Measurements from ENCODE around the gene SULF2.

SULF2 gene

DNA sequence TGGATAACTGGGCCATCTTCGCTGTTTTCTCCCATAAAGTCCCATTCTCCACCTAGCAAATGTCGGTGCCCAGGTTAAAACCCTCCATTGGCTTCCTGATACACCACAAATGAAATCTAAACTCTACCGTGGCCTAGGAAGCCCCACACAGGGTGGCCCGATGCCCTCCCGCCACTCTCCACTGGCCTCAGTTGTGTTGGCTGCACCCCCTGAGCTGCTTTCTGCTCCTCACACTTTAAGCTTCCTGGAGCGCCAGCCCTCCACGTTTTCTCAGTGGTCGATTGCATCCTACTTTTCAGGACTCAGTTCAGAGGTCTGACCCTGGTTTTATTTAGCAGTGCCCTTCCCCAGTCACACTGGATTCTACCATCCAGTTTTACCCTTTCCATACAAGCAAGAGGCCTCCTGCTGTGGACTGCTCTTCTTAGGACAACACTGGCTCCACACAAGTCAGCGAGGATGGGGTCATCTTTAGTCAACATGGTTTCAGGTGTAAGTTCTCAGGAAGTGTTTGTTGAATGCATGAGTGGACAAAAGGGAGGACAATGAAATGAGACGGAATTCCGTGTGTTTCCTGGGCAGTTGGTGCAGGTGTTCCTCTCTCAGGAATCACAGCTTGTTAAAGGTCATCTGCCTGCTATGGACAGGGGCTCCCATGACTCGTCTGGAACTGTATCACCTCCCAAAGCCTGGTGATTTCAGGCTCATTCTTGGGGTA lies 124.1 kb downstream of the SULF2 start:
- no peak overlapping the region for H3K4me3 ChIP-seq (ENCODE audit: low read length)
- no peaks in the 10 kb centered on the region for H3K27me3 ChIP-seq (ENCODE audit: control insufficient read depth, insufficient read depth, low read length)
- no peaks in the 10 kb centered on the region for H3K9me3 ChIP-seq (ENCODE audit: control insufficient read depth, low read length)
- H3K4me1 ChIP-seq (ENCODE audit: control insufficient read depth, insufficient read depth, low read length) = peaks cover 6% of the 10 kb centered on the region
- H3K36me3 ChIP-seq (ENCODE audit: control insufficient read depth, insufficient read depth, low read length) = peaks cover 14% of the 10 kb centered on the region
- H3K9ac ChIP-seq (ENCODE audit: low read length) = no peak overlapping the region

DNA sequence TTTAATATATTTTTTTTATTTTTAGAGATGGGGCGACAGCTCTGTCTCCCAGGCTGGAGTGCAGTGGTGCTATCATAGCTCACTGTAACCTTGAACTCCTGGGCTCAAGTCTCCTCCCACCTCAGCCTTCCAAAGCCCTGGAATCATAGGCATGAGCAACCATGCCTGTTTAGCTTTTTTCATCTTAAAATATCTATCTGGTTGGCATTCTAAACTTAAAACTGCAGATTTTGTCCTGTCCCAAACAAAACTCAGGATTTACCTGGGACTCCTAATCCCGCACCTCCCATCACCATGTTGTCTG lies 124.7 kb downstream of the SULF2 start:
- Histone ChIP-seq H3K9me3 (ENCODE audit: control insufficient read depth, low read length) (no peaks in the 10 kb centered on the region), H3K4me3 (ENCODE audit: low read length) (no peak overlapping the region), H3K4me1 (ENCODE audit: control insufficient read depth, insufficient read depth, low read length) (peaks cover 6% of the 10 kb centered on the region), H3K27me3 (ENCODE audit: control insufficient read depth, insufficient read depth, low read length) (no peaks in the 10 kb centered on the region), H3K9ac (ENCODE audit: low read length) (no peak overlapping the region), H3K36me3 (ENCODE audit: control insufficient read depth, insufficient read depth, low read length) (peaks cover 14% of the 10 kb centered on the region)

DNA sequence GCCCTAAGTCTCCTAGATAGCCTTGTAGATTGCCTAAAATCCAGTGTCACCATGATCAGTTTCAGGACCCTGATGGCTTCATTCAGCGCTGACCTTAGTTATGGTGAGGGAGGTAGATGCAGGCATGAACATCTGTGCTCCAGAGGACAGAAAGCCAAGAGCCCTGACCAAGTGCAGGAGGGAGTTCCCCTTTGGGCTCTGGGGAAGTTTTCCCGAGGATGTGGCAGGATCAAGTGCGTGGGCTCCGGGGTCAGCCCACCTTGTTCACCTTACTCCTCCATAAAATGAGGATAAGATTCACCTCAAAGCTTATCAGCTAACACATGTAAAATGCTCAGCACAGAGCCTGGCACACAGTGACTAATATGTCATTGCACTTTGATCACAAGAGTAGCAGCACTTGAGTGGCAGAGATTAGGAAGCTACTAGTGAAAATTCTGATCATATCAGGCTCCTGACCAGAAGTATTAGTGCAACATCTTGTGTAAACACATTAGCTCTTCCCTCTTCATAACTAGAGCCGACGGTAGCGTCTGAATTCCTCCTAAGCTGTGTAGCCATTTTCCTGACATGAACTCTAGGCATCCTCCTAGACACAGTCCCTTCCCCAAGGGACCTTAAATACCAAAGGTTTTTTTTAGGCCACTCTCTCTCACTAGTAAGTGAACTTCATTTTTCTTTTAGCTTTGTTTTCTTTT lies 125.2 kb downstream of the SULF2 start:
- no peak overlapping the region for H3K9ac ChIP-seq (ENCODE audit: low read length)
- H3K4me3 ChIP-seq (ENCODE audit: low read length) = no peak overlapping the region
- peaks cover 14% of the 10 kb centered on the region for H3K36me3 ChIP-seq (ENCODE audit: control insufficient read depth, insufficient read depth, low read length)
- no peaks in the 10 kb centered on the region for H3K27me3 ChIP-seq (ENCODE audit: control insufficient read depth, insufficient read depth, low read length)
- no peaks in the 10 kb centered on the region for H3K9me3 ChIP-seq (ENCODE audit: control insufficient read depth, low read length)
- peaks cover 6% of the 10 kb centered on the region for H3K4me1 ChIP-seq (ENCODE audit: control insufficient read depth, insufficient read depth, low read length)

DNA sequence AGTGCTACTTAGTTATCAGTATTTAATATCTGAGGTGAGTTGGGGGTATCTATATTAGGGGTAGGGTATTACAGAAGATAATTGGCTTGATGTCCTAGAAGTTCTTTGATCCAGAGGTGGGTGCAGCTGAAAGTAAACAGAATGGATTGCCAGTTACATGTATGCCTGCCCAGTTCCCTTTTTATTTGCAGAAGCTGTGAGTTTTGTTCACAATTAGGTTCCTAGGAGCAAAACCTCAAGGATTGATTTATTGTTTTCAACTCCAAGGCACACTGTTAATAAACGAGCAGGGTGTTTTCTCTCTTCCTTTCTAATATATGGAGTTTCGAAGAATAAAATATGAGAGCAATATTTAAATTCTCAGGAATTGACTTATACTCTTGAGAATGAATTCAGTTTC lies 129.0 kb downstream of the SULF2 start:
- no peaks in the 10 kb centered on the region for H3K9me3 ChIP-seq (ENCODE audit: control insufficient read depth, low read length)
- H3K36me3 ChIP-seq (ENCODE audit: control insufficient read depth, insufficient read depth, low read length) = peaks cover 6% of the 10 kb centered on the region
- H3K9ac ChIP-seq (ENCODE audit: low read length) = no peak overlapping the region
- no peaks in the 10 kb centered on the region for H3K27me3 ChIP-seq (ENCODE audit: control insufficient read depth, insufficient read depth, low read length)
- H3K4me1 ChIP-seq (ENCODE audit: control insufficient read depth, insufficient read depth, low read length) = no peaks in the 10 kb centered on the region
- H3K4me3 ChIP-seq (ENCODE audit: low read length) = no peak overlapping the region

DNA sequence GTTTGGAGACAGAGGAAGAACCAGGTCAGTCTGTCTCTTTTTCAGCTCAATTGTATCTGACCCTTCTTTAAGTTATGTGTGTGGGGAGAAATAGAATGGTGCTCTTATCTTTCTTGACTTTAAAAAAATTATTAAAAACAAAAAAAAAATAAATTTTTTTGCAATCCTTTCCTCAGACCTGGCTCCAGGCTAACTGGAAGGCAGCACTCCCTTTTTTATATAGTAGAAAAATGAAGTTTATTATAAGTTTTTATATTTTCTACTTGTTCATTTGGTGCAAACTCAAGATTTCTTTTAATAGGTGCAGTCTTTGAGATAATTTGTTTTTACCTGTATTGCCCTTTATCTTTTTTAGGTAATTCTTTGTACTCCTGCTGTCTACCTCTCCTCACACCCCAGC lies 129.6 kb downstream of the SULF2 start:
- H3K36me3 ChIP-seq (ENCODE audit: control insufficient read depth, insufficient read depth, low read length) = no peaks in the 10 kb centered on the region
- no peak overlapping the region for H3K9ac ChIP-seq (ENCODE audit: low read length)
- no peaks in the 10 kb centered on the region for H3K27me3 ChIP-seq (ENCODE audit: control insufficient read depth, insufficient read depth, low read length)
- H3K4me1 ChIP-seq (ENCODE audit: control insufficient read depth, insufficient read depth, low read length) = no peaks in the 10 kb centered on the region
- no peak overlapping the region for H3K4me3 ChIP-seq (ENCODE audit: low read length)
- H3K9me3 ChIP-seq (ENCODE audit: control insufficient read depth, low read length) = no peaks in the 10 kb centered on the region

DNA sequence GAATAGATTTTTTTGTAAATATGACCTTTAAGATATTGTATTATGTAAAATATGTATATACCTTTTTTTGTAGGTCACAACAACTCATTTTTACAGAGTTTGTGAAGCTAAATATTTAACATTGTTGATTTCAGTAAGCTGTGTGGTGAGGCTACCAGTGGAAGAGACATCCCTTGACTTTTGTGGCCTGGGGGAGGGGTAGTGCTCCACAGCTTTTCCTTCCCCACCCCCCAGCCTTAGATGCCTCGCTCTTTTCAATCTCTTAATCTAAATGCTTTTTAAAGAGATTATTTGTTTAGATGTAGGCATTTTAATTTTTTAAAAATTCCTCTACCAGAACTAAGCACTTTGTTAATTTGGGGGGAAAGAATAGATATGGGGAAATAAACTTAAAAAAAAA lies 130.9 kb downstream of the SULF2 start:
- Histone ChIP-seq H3K27me3 (ENCODE audit: control insufficient read depth, insufficient read depth, low read length) (no peaks in the 10 kb centered on the region), H3K9me3 (ENCODE audit: control insufficient read depth, low read length) (no peaks in the 10 kb centered on the region), H3K4me1 (ENCODE audit: control insufficient read depth, insufficient read depth, low read length) (no peaks in the 10 kb centered on the region), H3K9ac (ENCODE audit: low read length) (no peak overlapping the region), H3K36me3 (ENCODE audit: control insufficient read depth, insufficient read depth, low read length) (no peaks in the 10 kb centered on the region), H3K4me3 (ENCODE audit: low read length) (no peak overlapping the region)

DNA sequence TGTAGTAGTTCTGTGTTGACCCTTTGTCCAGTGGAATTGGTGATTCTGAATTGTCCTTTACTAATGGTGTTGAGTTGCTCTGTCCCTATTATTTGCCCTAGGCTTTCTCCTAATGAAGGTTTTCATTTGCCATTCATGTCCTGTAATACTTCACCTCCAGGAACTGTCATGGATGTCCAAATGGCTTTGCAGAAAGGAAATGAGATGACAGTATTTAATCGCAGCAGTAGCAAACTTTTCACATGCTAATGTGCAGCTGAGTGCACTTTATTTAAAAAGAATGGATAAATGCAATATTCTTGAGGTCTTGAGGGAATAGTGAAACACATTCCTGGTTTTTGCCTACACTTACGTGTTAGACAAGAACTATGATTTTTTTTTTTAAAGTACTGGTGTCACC lies 131.4 kb downstream of the SULF2 start:
- no peak overlapping the region for H3K4me3 ChIP-seq (ENCODE audit: low read length)
- H3K36me3 ChIP-seq (ENCODE audit: control insufficient read depth, insufficient read depth, low read length) = no peaks in the 10 kb centered on the region
- no peaks in the 10 kb centered on the region for H3K4me1 ChIP-seq (ENCODE audit: control insufficient read depth, insufficient read depth, low read length)
- H3K9me3 ChIP-seq (ENCODE audit: control insufficient read depth, low read length) = no peaks in the 10 kb centered on the region
- H3K9ac ChIP-seq (ENCODE audit: low read length) = no peak overlapping the region
- H3K27me3 ChIP-seq (ENCODE audit: control insufficient read depth, insufficient read depth, low read length) = no peaks in the 10 kb centered on the region

DNA sequence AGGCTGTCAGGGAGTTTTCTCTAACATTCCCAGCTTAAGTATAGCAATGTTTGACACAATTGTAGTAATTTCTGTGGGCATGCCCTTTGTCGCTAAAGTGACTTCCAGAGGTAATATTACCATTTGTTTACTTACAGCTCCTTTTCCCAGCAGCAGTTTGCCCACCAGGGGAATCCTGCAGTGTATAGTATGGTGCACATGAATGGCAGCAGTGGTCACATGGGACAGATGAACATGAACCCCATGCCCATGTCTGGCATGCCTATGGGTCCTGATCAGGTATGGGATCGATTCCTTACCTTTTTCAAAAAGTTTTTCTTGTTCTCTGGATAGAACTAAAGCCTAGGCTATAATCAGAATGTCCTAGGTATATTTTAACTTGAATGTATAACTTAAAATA lies 132.5 kb downstream of the SULF2 start:
- no peaks in the 10 kb centered on the region for H3K27me3 ChIP-seq (ENCODE audit: control insufficient read depth, insufficient read depth, low read length)
- no peaks in the 10 kb centered on the region for H3K9me3 ChIP-seq (ENCODE audit: control insufficient read depth, low read length)
- no peak overlapping the region for H3K9ac ChIP-seq (ENCODE audit: low read length)
- no peak overlapping the region for H3K4me3 ChIP-seq (ENCODE audit: low read length)
- no peaks in the 10 kb centered on the region for H3K36me3 ChIP-seq (ENCODE audit: control insufficient read depth, insufficient read depth, low read length)
- no peaks in the 10 kb centered on the region for H3K4me1 ChIP-seq (ENCODE audit: control insufficient read depth, insufficient read depth, low read length)

DNA sequence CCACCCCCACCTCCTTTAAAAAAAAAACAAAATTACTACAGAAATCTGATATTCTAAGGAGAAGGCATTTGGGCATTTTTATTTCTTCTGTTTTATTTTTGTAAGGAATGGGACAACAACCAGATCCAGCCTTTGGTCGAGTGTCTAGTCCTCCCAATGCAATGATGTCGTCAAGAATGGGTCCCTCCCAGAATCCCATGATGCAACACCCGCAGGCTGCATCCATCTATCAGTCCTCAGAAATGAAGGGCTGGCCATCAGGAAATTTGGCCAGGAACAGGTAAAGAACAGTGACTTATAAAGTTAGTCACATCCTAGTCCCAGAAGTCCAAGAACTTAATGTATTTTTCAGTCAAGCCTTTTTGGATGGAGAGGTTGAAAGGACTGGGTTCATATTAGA lies 133.0 kb downstream of the SULF2 start:
- Histone ChIP-seq H3K4me1 (ENCODE audit: control insufficient read depth, insufficient read depth, low read length) (no peaks in the 10 kb centered on the region), H3K4me3 (ENCODE audit: low read length) (no peak overlapping the region), H3K27me3 (ENCODE audit: control insufficient read depth, insufficient read depth, low read length) (no peaks in the 10 kb centered on the region), H3K9ac (ENCODE audit: low read length) (no peak overlapping the region), H3K36me3 (ENCODE audit: control insufficient read depth, insufficient read depth, low read length) (no peaks in the 10 kb centered on the region), H3K9me3 (ENCODE audit: control insufficient read depth, low read length) (no peaks in the 10 kb centered on the region)

DNA sequence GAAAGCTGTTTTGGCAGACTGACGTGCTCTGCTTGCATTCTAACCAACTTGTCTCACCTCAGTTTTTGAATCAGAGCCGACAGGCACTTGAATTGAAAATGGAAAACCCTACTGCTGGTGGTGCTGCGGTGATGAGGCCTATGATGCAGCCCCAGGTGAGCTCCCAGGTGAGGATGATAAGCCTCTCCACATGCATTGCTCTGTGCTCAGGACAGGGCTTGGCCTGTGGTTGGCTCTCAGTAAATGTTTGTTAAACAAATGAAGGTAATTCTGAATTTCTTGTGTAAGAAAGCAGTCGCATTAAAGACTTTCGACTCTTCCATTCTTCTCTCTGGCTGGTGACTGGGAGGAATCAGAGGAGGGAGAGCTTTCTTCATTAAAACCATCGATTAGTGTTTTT lies 136.3 kb downstream of the SULF2 start:
- H3K4me3 ChIP-seq (ENCODE audit: low read length) = no peak overlapping the region
- H3K9me3 ChIP-seq (ENCODE audit: control insufficient read depth, low read length) = no peaks in the 10 kb centered on the region
- peaks cover 4% of the 10 kb centered on the region for H3K36me3 ChIP-seq (ENCODE audit: control insufficient read depth, insufficient read depth, low read length)
- H3K4me1 ChIP-seq (ENCODE audit: control insufficient read depth, insufficient read depth, low read length) = no peaks in the 10 kb centered on the region
- no peaks in the 10 kb centered on the region for H3K27me3 ChIP-seq (ENCODE audit: control insufficient read depth, insufficient read depth, low read length)
- no peak overlapping the region for H3K9ac ChIP-seq (ENCODE audit: low read length)

DNA sequence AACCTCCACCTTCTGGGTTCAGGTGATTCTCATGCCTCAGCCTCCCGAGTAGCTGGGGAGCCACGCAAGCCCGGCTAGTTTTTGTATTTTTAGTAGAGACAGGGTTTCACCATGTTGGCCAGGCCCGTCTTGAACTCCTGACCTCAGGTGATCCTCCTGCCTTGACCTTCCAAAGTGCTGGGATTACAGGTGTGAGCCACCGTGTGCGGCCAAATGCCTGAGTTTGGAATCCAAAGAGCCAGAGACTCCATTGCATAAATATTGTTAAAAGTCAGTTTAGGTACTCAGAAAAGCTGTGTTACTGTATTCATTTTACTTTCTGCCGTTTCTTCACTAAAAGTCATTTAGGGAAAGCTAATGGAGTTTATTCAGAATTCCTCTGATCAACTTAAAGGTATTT lies 137.3 kb downstream of the SULF2 start:
- Histone ChIP-seq H3K4me1 (ENCODE audit: control insufficient read depth, insufficient read depth, low read length) (no peaks in the 10 kb centered on the region), H3K4me3 (ENCODE audit: low read length) (no peak overlapping the region), H3K36me3 (ENCODE audit: control insufficient read depth, insufficient read depth, low read length) (peaks cover 4% of the 10 kb centered on the region), H3K9ac (ENCODE audit: low read length) (no peak overlapping the region), H3K9me3 (ENCODE audit: control insufficient read depth, low read length) (no peaks in the 10 kb centered on the region), H3K27me3 (ENCODE audit: control insufficient read depth, insufficient read depth, low read length) (no peaks in the 10 kb centered on the region)

DNA sequence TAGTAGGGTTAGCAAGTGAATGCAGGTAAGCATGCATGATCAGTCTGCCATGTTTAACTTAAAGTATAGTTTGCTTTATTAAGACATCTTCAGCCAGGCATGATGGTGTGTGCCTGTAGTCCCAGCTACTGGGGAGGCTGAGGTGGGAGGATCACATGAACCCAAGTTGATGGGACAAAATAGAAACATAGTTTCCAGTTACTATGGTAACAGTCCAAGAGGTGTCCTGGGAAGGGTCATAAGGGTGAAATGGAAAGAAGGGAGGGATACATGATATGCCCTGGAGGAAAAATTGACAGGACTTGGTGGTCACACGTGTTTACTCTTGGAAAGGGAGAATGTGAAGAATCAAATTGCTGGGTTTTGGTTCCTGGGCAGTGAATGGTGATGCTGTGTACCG lies 139.6 kb downstream of the SULF2 start:
- Histone ChIP-seq H3K4me1 (ENCODE audit: control insufficient read depth, insufficient read depth, low read length) (no peaks in the 10 kb centered on the region), H3K9me3 (ENCODE audit: control insufficient read depth, low read length) (no peaks in the 10 kb centered on the region), H3K36me3 (ENCODE audit: control insufficient read depth, insufficient read depth, low read length) (peaks cover 4% of the 10 kb centered on the region), H3K4me3 (ENCODE audit: low read length) (no peak overlapping the region), H3K27me3 (ENCODE audit: control insufficient read depth, insufficient read depth, low read length) (no peaks in the 10 kb centered on the region), H3K9ac (ENCODE audit: low read length) (no peak overlapping the region)

DNA sequence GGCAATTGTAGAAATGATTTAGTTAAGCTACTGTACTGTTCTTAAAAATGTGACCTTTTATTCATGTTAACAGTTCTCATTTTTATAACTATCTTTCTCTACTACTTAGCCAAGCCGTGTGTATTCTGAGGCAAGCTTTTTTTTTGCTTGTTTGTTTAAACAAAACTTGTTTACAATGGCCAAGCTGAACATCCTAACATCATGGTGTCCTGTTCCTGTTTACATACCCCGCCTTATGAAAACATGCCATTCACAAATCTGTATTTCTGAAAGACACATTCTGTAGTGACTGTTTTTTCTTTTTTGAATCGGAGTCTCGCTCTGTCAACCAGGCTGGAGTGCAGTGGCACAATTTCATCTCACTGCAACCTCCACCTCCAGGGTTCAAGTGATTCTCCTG lies 142.7 kb downstream of the SULF2 start:
- no peak overlapping the region for H3K9ac ChIP-seq (ENCODE audit: low read length)
- no peaks in the 10 kb centered on the region for H3K4me1 ChIP-seq (ENCODE audit: control insufficient read depth, insufficient read depth, low read length)
- H3K4me3 ChIP-seq (ENCODE audit: low read length) = no peak overlapping the region
- peaks cover 9% of the 10 kb centered on the region for H3K36me3 ChIP-seq (ENCODE audit: control insufficient read depth, insufficient read depth, low read length)
- no peaks in the 10 kb centered on the region for H3K27me3 ChIP-seq (ENCODE audit: control insufficient read depth, insufficient read depth, low read length)
- no peaks in the 10 kb centered on the region for H3K9me3 ChIP-seq (ENCODE audit: control insufficient read depth, low read length)
